ENCODE measurements around the gene SRRM2.

- no peak for TF ChIP-seq EZH2phosphoT487 (IDR thresholded peaks at IDR 0.05; ENCODE audit: low read depth)
- no peak for TF ChIP-seq CTCF (IDR thresholded peaks at IDR 0.05; ENCODE audit: low read depth, low read length)
These were observed 44.2 kb upstream of the SRRM2 start for GRCh38 chr16:2708290-2708639.
